CD4-positive, alpha-beta T cell (primary cell): ENCODE data around the gene CLDN6. TPM values are rescaled to one million over a fixed set of nuclear protein-coding genes. Genes with fewer than 3 reads are reported as not detected.
A peak's percentile ranks its signal among the peaks of the same experiment; 100 is the strongest.

Experiments used
- ATAC-seq: fragments of 200-7000 bp; cut with Tn5 transposase; one replicate; pipeline ENCODE4 v1.10.0; 2022; ENCODE audit warnings: mild to moderate bottlenecking; ENCODE audit not compliant: poor library complexity
- CTCF ChIA-PET: fragments of 350-600 bp; sonication (Branson Sonifier 250); formaldehyde crosslinking; loops from one replicate; lab custom pipeline; 2021; ENCODE audit warnings: antibody characterized with exemption, inconsistent platforms; lab: Charles Lee
- POLR2A ChIA-PET: fragments of 350-600 bp; sonication (Branson Sonifier 250); formaldehyde crosslinking; loops from one replicate; lab custom pipeline; 2021; ENCODE audit warnings: antibody characterized with exemption, inconsistent platforms; lab: Charles Lee
- DNase-seq, 14 experiments: peaks; one replicate each; pipeline ENCODE4 v3.0.0-alpha.2; 2013 to 2020; ENCODE audit warnings: mixed read lengths in 2 of 14
- H3K27ac ChIP-seq, 2 donors: one replicate each; pipeline versions ENCODE4 v1.5.1 to v1.7.0; 2013; ENCODE audit warnings: low read length in 2 of 2, low read depth in 1 of 2, mild to moderate bottlenecking in 1 of 2
- H3K27me3 ChIP-seq, 2 experiments: 1 replicate in 1 of 2; 2 replicates in 1 of 2; pipeline versions ENCODE4 v1.6.1 to v1.7.0; 2013; ENCODE audit warnings: low read length in 2 of 2, control low read depth in 1 of 2, mild to moderate bottlenecking in 1 of 2, moderate library complexity in 1 of 2; ENCODE audit not compliant: insufficient read depth in 2 of 2, control insufficient read depth in 1 of 2
- H3K36me3 ChIP-seq: one replicate; pipeline ENCODE4 v1.6.1; 2013; ENCODE audit warnings: low read length, control low read depth; ENCODE audit not compliant: insufficient read depth
- H3K4me1 ChIP-seq: one replicate; pipeline ENCODE4 v1.6.1; 2013; ENCODE audit warnings: low read length, control low read depth; ENCODE audit not compliant: insufficient read depth
- H3K4me3 ChIP-seq: one replicate; pipeline ENCODE4 v1.5.1; 2013; ENCODE audit warnings: mild to moderate bottlenecking, low read length, moderate library complexity
- H3K9me3 ChIP-seq, 2 experiments: 1 replicate in 1 of 2; 2 replicates in 1 of 2; pipeline versions ENCODE4 v1.6.1 to v1.7.0; 2013; ENCODE audit warnings: low read length in 2 of 2, mild to moderate bottlenecking in 2 of 2, control low read depth in 1 of 2, moderate library complexity in 1 of 2; ENCODE audit not compliant: control insufficient read depth in 1 of 2, insufficient read depth in 1 of 2
- H3K27ac Mint-ChIP-seq: one replicate; pipeline ENCODE4 v1.8.0; 2020; ENCODE audit warnings: mixed read lengths
- H3K27me3 Mint-ChIP-seq: one replicate; pipeline ENCODE4 v1.8.0; 2021; ENCODE audit warnings: mixed read lengths
- H3K36me3 Mint-ChIP-seq: one replicate; pipeline ENCODE4 v1.8.0; 2021; ENCODE audit warnings: low read depth, mixed read lengths
- H3K4me1 Mint-ChIP-seq: one replicate; pipeline ENCODE4 v1.8.0; 2021; ENCODE audit warnings: low read depth, mixed read lengths
- H3K4me3 Mint-ChIP-seq: one replicate; pipeline ENCODE4 v1.8.0; 2020; ENCODE audit warnings: mild to moderate bottlenecking, mixed read lengths
- H3K9me3 Mint-ChIP-seq: one replicate; pipeline ENCODE4 v1.8.0; 2020; ENCODE audit warnings: mixed read lengths
- CTCF ChIP-seq: fragments of 200-600 bp; IDR thresholded peaks from one replicate; pipeline ENCODE4 v1.8.0; 2022; ENCODE audit warnings: antibody characterized with exemption, mild to moderate bottlenecking
- intact Hi-C, 2 experiments: fragments of 100-400 bp; cut with DNase I in 1 of 2; cut with micrococcal nuclease in 1 of 2; formaldehyde crosslinking; loops; one replicate each; pipeline versions ENCODE4 v1.15.1 to v1.9.0; 2023 to 2025; cut with DNase I, micrococcal nuclease
- total RNA-seq, 174 experiments: library from RNA in 2 of 174; stranded (reverse) in 2 of 174; gene quantifications; one replicate each; pipeline ENCODE4 v1.2.3 and lab custom pipeline; 2021 to 2026

CLDN6 gene
- total RNA-seq, 2 experiments from 2014 or later = not detected

GRCh38 chr16:3022208-3022683, 4.3 kb upstream of the CLDN6 start:
- Mint-ChIP-seq H3K4me1 (peaks cover 49% of the 10 kb centered on the region), H3K27ac (peak overlapping the region; percentile 78), H3K4me3 (peak overlapping the region; percentile 66), H3K36me3 (peaks cover 19% of the 10 kb centered on the region), H3K9me3 (no peaks in the 10 kb centered on the region), H3K27me3 (no peaks in the 10 kb centered on the region)
- ChIA-PET POLR2A (interaction anchor here (0.7 to 3.3 kb wide), 9 partner anchors 8 to 379 kb away, joined by 3 to 24 read pairs (median 5); partner anchors contain the start of genes ZNF174 and ZSCAN32), CTCF (interaction anchor here (1.4 to 5.4 kb wide), 7 partner anchors 9 to 107 kb away, joined by 3 to 38 read pairs (median 6); no protein-coding TSS in a partner anchor)
- intact Hi-C loops = loop anchor here in 1 of 2 experiments (10.0 kb wide), 1 partner anchor 433 kb away; no protein-coding TSS in a partner anchor
- no peaks in the 10 kb centered on the region for H3K9me3 ChIP-seq
- H3K4me3 ChIP-seq = no peak overlapping the region
- peaks cover 2 to 3% of the 10 kb centered on the region in 2 experiments for H3K27me3 ChIP-seq
- ATAC-seq (peak; percentile 18), DNase-seq (peak in 13 of 14 experiments; percentile 64 to 90 (median 81))
- peaks cover 77% of the 10 kb centered on the region for H3K4me1 ChIP-seq
- TF ChIP-seq CTCF = no peak
- H3K27ac ChIP-seq = peak overlapping the region; percentile 35 to 80
- peaks cover 17% of the 10 kb centered on the region for H3K36me3 ChIP-seq

GRCh38 chr16:3021449-3022207, 3.6 kb upstream of the CLDN6 start:
- Mint-ChIP-seq H3K36me3 (peaks cover 13% of the 10 kb centered on the region), H3K4me1 (peaks cover 49% of the 10 kb centered on the region), H3K27ac (peak overlapping the region; percentile 78), H3K4me3 (peak overlapping the region; percentile 66), H3K27me3 (no peaks in the 10 kb centered on the region), H3K9me3 (no peaks in the 10 kb centered on the region)
- peak; percentile 28 for TF ChIP-seq CTCF
- Histone ChIP-seq H3K27me3 (peaks cover 3 to 4% of the 10 kb centered on the region in 2 experiments), H3K36me3 (peaks cover 11% of the 10 kb centered on the region), H3K4me3 (peak overlapping the region; percentile 63), H3K27ac (peak overlapping the region; percentile 35 to 80), H3K4me1 (peaks cover 77% of the 10 kb centered on the region), H3K9me3 (no peaks in the 10 kb centered on the region)
- DNase-seq (peak; percentile 28 to 90 (median 74)), ATAC-seq (peak; percentile 21)
- intact Hi-C loops = loop anchor here (2.0 to 10.0 kb wide), 3 partner anchors 17 to 433 kb away; no protein-coding TSS in a partner anchor
- CTCF ChIA-PET = interaction anchor here (1.4 to 5.4 kb wide), 7 partner anchors 10 to 108 kb away, joined by 3 to 38 read pairs (median 6); no protein-coding TSS in a partner anchor
- POLR2A ChIA-PET = interaction anchor here (1.0 to 3.3 kb wide), 6 partner anchors 8 to 261 kb away, joined by 3 to 24 read pairs (median 8); partner anchors contain the start of gene ZNF263
